A673 (cell line): ENCODE measurements around the gene SETD3. TPM values are rescaled to one million over a fixed set of nuclear protein-coding genes. Genes with fewer than 3 reads are reported as not detected.

Source experiments
- BruUV-seq: library from RNA; stranded (reverse); fragments of 400-500 nt; replicated peaks from 2 replicates; lab custom pipeline; 2021; lab: Mats Ljungman, UMichigan
- CTCF ChIA-PET: fragments of 300-600 bp; sonication (Branson Sonifier 250); formaldehyde crosslinking; loops from one replicate; lab custom pipeline; 2022; ENCODE audit warnings: antibody characterized with exemption; lab: Charles Lee
- POLR2A ChIA-PET: fragments of 300-600 bp; sonication (Branson Sonifier 250); formaldehyde crosslinking; loops from one replicate; lab custom pipeline; 2022; ENCODE audit warnings: antibody characterized with exemption; ENCODE audit not compliant: low non-redundant PET; lab: Charles Lee
- DNase-seq: peaks from one replicate; pipeline ENCODE4 v3.0.0-alpha.2; 2015; ENCODE audit warnings: low spot score
- H3K27ac ChIP-seq: fragments of 200-600 bp; sonication (generic); 2 replicates; pipeline ENCODE4 v1.5.1; 2016; ENCODE audit warnings: mixed run types, low read depth, mild to moderate bottlenecking, mixed read lengths, antibody characterized with exemption, low read length; ENCODE audit not compliant: poor library complexity, severe bottlenecking
- H3K27me3 ChIP-seq: fragments of 200-600 bp; sonication (generic); replicated peaks from 2 replicates; pipeline ENCODE4 v1.6.1; 2017; ENCODE audit warnings: mixed run types, low read depth, mild to moderate bottlenecking, mixed read lengths, antibody characterized with exemption, low read length; ENCODE audit not compliant: insufficient read depth, poor library complexity
- H3K36me3 ChIP-seq: fragments of 200-600 bp; sonication (generic); 2 replicates; pipeline ENCODE4 v1.6.1; 2016; ENCODE audit warnings: mixed run types, mild to moderate bottlenecking, mixed read lengths, antibody characterized with exemption, low read length; ENCODE audit not compliant: insufficient read depth, poor library complexity, severe bottlenecking
- H3K4me1 ChIP-seq: fragments of 200-600 bp; sonication (generic); 2 replicates; pipeline ENCODE4 v1.6.1; 2017; ENCODE audit warnings: mixed run types, mild to moderate bottlenecking, mixed read lengths, antibody characterized with exemption, low read length; ENCODE audit not compliant: insufficient read depth, poor library complexity, severe bottlenecking
- H3K4me3 ChIP-seq: fragments of 200-600 bp; sonication (generic); 2 replicates; pipeline ENCODE4 v1.5.1; 2016; ENCODE audit warnings: low read depth, mixed run types, mild to moderate bottlenecking, mixed read lengths, low read length; ENCODE audit not compliant: poor library complexity, severe bottlenecking
- H3K9me3 ChIP-seq: fragments of 200-600 bp; sonication (generic); 2 replicates; pipeline ENCODE4 v1.6.1; 2016; ENCODE audit warnings: mixed run types, low read depth, mild to moderate bottlenecking, mixed read lengths, antibody characterized with exemption, low read length; ENCODE audit not compliant: poor library complexity, severe bottlenecking
- CTCF ChIP-seq: fragments of 300-800, 200-600 bp; sonication (generic); conservative IDR thresholded peaks from 2 replicates; pipeline ENCODE4 v1.5.1; 2017; ENCODE audit warnings: low read depth, mild to moderate bottlenecking, antibody characterized with exemption, low read length, moderate library complexity, mixed read lengths
- EZH2 ChIP-seq: fragments of 200-600 bp; sonication (generic); IDR thresholded peaks from 2 replicates; pipeline ENCODE4 v1.6.1; 2017; ENCODE audit warnings: borderline replicate concordance, low read depth, mild to moderate bottlenecking, mixed read lengths, antibody characterized with exemption, low read length; ENCODE audit not compliant: poor library complexity, severe bottlenecking
- intact Hi-C: fragments of 100-400 bp; cut with micrococcal nuclease; formaldehyde crosslinking; loops from one replicate; pipeline ENCODE4 v1.10.0; 2022; ENCODE audit not compliant: unreplicated experiment
- total RNA-seq: library from RNA; stranded (reverse); gene quantifications from 2 replicates; pipeline ENCODE4 v1.2.3, GENCODE V29; 2021

The SETD3 gene
- total RNA-seq, 1 experiment from 2014 or later = 46.4 TPM

- no peak for DNase-seq
- intact Hi-C loops = no loop called here
- CTCF ChIA-PET = no interaction called here
Measured at GRCh38 chr14:99437706-99438105, 43.0 kb downstream of the SETD3 start.

GRCh38 chr14:99436247-99437180 lies 44.1 kb downstream of the SETD3 start:
- Histone ChIP-seq H3K9me3 (no peaks in the 10 kb centered on the region), H3K27ac (no peak overlapping the region), H3K36me3 (no peaks in the 10 kb centered on the region), H3K4me1 (no peaks in the 10 kb centered on the region), H3K27me3 (no peaks in the 10 kb centered on the region), H3K4me3 (no peak overlapping the region)
- no TSS peak for BruUV-seq
- peak; percentile 24 for DNase-seq
- intact Hi-C loops = no loop called here
- TF ChIP-seq EZH2 (no peak), CTCF (no peak)
- ChIA-PET CTCF (no interaction called here), POLR2A (interaction anchor here (0.6 kb wide), 1 partner anchor 41 kb away, joined by 3 read pairs; no protein-coding TSS in a partner anchor)

More at GRCh38 chr14:99437706-99438105, 43.0 kb downstream of the SETD3 start:
- Histone ChIP-seq H3K9me3 (no peaks in the 10 kb centered on the region), H3K36me3 (no peaks in the 10 kb centered on the region), H3K27me3 (no peaks in the 10 kb centered on the region), H3K4me1 (no peaks in the 10 kb centered on the region), H3K27ac (no peak overlapping the region), H3K4me3 (no peak overlapping the region)
- POLR2A ChIA-PET = no interaction called here
- TF ChIP-seq EZH2 = no peak
- no peak for TF ChIP-seq CTCF
- BruUV-seq = no TSS peak

- Histone ChIP-seq H3K4me3 (no peak overlapping the region), H3K36me3 (no peaks in the 10 kb centered on the region), H3K4me1 (no peaks in the 10 kb centered on the region), H3K27ac (no peak overlapping the region), H3K9me3 (no peaks in the 10 kb centered on the region), H3K27me3 (no peaks in the 10 kb centered on the region)
- no peak for DNase-seq
- intact Hi-C loops = no loop called here
- no TSS peak for BruUV-seq
- POLR2A ChIA-PET = no interaction called here
- CTCF ChIA-PET = interaction anchor here (0.6 kb wide), 1 partner anchor 168 kb away, joined by 3 read pairs; no protein-coding TSS in a partner anchor
- no peak for TF ChIP-seq EZH2
- no peak for TF ChIP-seq CTCF
Measured at GRCh38 chr14:99435327-99435726, 45.3 kb downstream of the SETD3 start.
